PC-9 (cell line): ENCODE measurements around the gene INPP5F. TPM values are rescaled to one million over a fixed set of nuclear protein-coding genes. Genes with fewer than 3 reads are reported as not detected.
"Not testable (repeated sequence)": the region's sequence is repeated elsewhere in the genome, so short reads cannot be mapped to it uniquely, and the experiment has no call there.

Experiments used
- BruUV-seq: library from RNA; stranded (reverse); fragments of 400-500 nt; replicated peaks from 2 replicates; lab custom pipeline; 2021; lab: Mats Ljungman, UMichigan
- CTCF ChIA-PET: fragments of 300-600 bp; sonication (Branson Sonifier 250); formaldehyde crosslinking; loops from one replicate; lab custom pipeline; 2022; ENCODE audit warnings: antibody characterized with exemption; lab: Charles Lee
- POLR2A ChIA-PET: fragments of 300-600 bp; sonication (Branson Sonifier 250); formaldehyde crosslinking; loops from one replicate; lab custom pipeline; 2022; ENCODE audit warnings: antibody characterized with exemption; ENCODE audit not compliant: unreplicated experiment; lab: Charles Lee
- DNase-seq, 2 experiments: peaks; one replicate each; pipeline versions ENCODE4 v3.0.0 to v3.0.0-alpha.2; 2015 to 2022; ENCODE audit warnings: mixed read lengths in 1 of 2
- H2AFZ ChIP-seq: fragments of 200-600 bp; sonication (generic); 2 replicates; pipeline ENCODE4 v1.8.1; 2017; ENCODE audit warnings: antibody characterized with exemption
- H3F3A ChIP-seq: fragments of 200-600 bp; sonication (generic); 2 replicates; pipeline ENCODE4 v1.8.1; 2017; ENCODE audit warnings: antibody characterized with exemption, mild to moderate bottlenecking, low read depth; ENCODE audit not compliant: insufficient read depth
- H3K27ac ChIP-seq: fragments of 200-600 bp; sonication (generic); 2 replicates; pipeline ENCODE4 v1.6.1; 2016; ENCODE audit warnings: mixed run types
- H3K27me3 ChIP-seq: fragments of 200-600 bp; sonication (generic); 2 replicates; pipeline ENCODE4 v1.6.1; 2016; ENCODE audit warnings: low read depth, mixed run types; ENCODE audit not compliant: insufficient read depth
- H3K36me3 ChIP-seq: fragments of 200-600 bp; sonication (generic); 2 replicates; pipeline ENCODE4 v1.6.1; 2016; ENCODE audit warnings: low read depth, mixed run types
- H3K4me1 ChIP-seq: fragments of 200-600 bp; sonication (generic); replicated peaks from 2 replicates; pipeline ENCODE4 v1.6.1; 2016; ENCODE audit warnings: mixed run types; ENCODE audit not compliant: insufficient read depth
- H3K4me2 ChIP-seq: fragments of 200-600 bp; sonication (generic); 2 replicates; pipeline ENCODE4 v1.6.1; 2017; ENCODE audit warnings: mixed run types
- H3K4me3 ChIP-seq: fragments of 200-600 bp; sonication (generic); 2 replicates; pipeline ENCODE4 v1.6.1; 2016; ENCODE audit warnings: mixed run types
- H3K79me2 ChIP-seq: fragments of 200-600 bp; sonication (generic); 2 replicates; pipeline ENCODE4 v1.6.1; 2017; ENCODE audit warnings: low read depth, mixed run types
- H3K9me2 ChIP-seq: fragments of 200-600 bp; sonication (generic); 2 replicates; pipeline ENCODE4 v1.8.1; 2017; ENCODE audit warnings: mild to moderate bottlenecking; ENCODE audit not compliant: insufficient read depth
- H3K9me3 ChIP-seq: fragments of 200-600 bp; sonication (generic); 2 replicates; pipeline ENCODE4 v1.8.1; 2016; ENCODE audit warnings: low read depth; ENCODE audit not compliant: insufficient read depth
- H4K20me1 ChIP-seq: fragments of 200-600 bp; sonication (generic); 2 replicates; pipeline ENCODE4 v1.8.1; 2017; ENCODE audit not compliant: insufficient read depth
- CTCF ChIP-seq: fragments of 200-600 bp; sonication (generic); conservative IDR thresholded peaks from 2 replicates; pipeline ENCODE4 v1.6.1; 2017; ENCODE audit warnings: mixed run types, antibody characterized with exemption, mild to moderate bottlenecking, moderate library complexity
- EZH2 ChIP-seq: fragments of 200-600 bp; sonication (generic); IDR thresholded peaks from 2 replicates; pipeline ENCODE4 v1.8.0; 2017; ENCODE audit warnings: antibody characterized with exemption, low read depth
- intact Hi-C: fragments of 100-400 bp; cut with micrococcal nuclease; formaldehyde crosslinking; loops from one replicate; pipeline ENCODE4 v1.10.0; 2022; ENCODE audit not compliant: unreplicated experiment
- total RNA-seq: library from RNA; stranded (reverse); gene quantifications from 2 replicates; pipeline ENCODE4 v1.2.3, GENCODE V29; 2021

Gene INPP5F
- total RNA-seq, 1 experiment from 2014 or later: 11.4 TPM

DNA sequence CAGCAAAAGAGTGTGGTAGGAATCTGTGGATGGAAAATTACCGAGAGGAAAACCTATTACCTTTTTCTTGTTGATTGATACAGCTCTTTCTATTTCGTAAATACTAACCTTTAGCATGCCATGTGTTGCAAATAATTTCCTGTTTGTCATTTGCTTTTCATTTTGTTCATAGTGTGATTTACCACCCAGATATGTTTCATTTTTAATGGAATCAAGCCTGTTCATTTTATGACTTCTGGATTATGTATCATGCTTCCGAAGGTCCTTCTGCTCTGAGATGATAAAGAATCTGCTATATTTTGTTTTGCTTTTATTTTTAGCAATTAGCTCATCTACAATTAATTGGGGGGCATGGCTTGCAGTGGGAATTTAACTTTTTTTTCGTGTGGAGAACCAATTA, 46.5 kb downstream of the INPP5F start:
- Histone ChIP-seq H4K20me1 (no peaks in the 10 kb centered on the region), H3K9me2 (no peaks in the 10 kb centered on the region), H3K27me3 (no peaks in the 10 kb centered on the region), H3K9me3 (no peaks in the 10 kb centered on the region), H3K27ac (no peak overlapping the region), H3F3A (no peaks in the 10 kb centered on the region), H3K36me3 (no peaks in the 10 kb centered on the region), H3K4me2 (no peak overlapping the region), H3K79me2 (no peaks in the 10 kb centered on the region), H3K4me1 (peaks cover 11% of the 10 kb centered on the region; the same call in 1 of the 2 replicates), H2AFZ (no peak overlapping the region), H3K4me3 (no peak overlapping the region)
- intact Hi-C loops: no loop called here
- POLR2A ChIA-PET: no interaction called here
- CTCF ChIA-PET: no interaction called here
- BruUV-seq: no TSS peak
- DNase-seq: no peak
- TF ChIP-seq CTCF (no peak), EZH2 (no peak)

DNA sequence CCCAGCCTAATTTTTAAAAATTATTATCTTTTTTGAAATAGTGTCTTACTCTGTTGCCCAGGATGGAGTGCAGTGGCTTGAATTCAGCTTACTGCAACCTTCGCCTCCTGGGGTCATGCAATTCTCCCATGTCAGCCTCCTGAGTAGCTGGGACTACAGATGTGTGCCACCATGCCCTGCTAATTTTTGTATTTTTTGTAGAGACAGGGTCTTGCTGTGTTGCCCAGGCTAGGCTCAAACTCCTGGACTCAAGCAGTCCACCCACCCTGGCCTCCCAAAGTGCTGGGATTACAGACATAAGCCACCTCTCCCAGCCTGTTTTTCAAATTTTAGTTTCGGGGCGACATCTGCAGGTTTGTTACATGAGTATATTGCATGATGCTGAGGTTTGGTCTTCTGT, 47.2 kb downstream of the INPP5F start:
- H2AFZ ChIP-seq, H3K4me3 ChIP-seq, H4K20me1 ChIP-seq, H3K9me3 ChIP-seq, H3F3A ChIP-seq, CTCF ChIA-PET, H3K9me2 ChIP-seq, BruUV-seq, H3K27me3 ChIP-seq, H3K79me2 ChIP-seq, H3K36me3 ChIP-seq, DNase-seq, H3K27ac ChIP-seq, H3K4me2 ChIP-seq, intact Hi-C loops, POLR2A ChIA-PET: not testable (repeated sequence)
- peaks cover 11% of the 10 kb centered on the region; the same call in 1 of the 2 replicates for H3K4me1 ChIP-seq

DNA sequence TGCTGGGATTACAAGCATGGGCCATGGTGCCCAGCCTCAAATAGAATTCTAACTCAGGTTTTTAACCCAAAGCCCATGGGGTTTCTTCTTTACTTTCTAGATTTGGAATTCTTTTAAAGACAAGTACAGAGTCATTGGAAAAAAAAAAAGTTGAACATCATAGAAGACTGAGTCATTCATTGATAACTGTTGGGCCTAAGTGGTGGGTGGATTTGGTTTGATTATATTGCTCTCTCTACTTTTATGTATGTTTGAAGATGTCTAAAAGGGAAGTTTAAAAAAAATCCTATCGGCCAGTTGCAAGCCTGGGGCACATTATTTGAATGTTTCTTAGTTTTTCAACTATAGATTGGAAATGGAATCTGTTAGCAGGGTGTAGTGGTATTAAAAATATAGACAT, 49.7 kb downstream of the INPP5F start:
- no peaks in the 10 kb centered on the region for H3K27me3 ChIP-seq
- no peak overlapping the region for H2AFZ ChIP-seq
- POLR2A ChIA-PET: no interaction called here
- no TSS peak for BruUV-seq
- H3K9me2 ChIP-seq: no peaks in the 10 kb centered on the region
- intact Hi-C loops: no loop called here
- no peak overlapping the region for H3K27ac ChIP-seq
- H3F3A ChIP-seq: no peaks in the 10 kb centered on the region
- H3K4me1 ChIP-seq: no peaks in the 10 kb centered on the region
- H3K36me3 ChIP-seq: no peaks in the 10 kb centered on the region
- H3K79me2 ChIP-seq: no peaks in the 10 kb centered on the region
- H3K4me3 ChIP-seq: no peak overlapping the region
- TF ChIP-seq EZH2: no peak
- TF ChIP-seq CTCF: no peak
- DNase-seq: no peak
- H3K4me2 ChIP-seq: no peak overlapping the region
- CTCF ChIA-PET: no interaction called here
- H4K20me1 ChIP-seq: no peaks in the 10 kb centered on the region
- no peaks in the 10 kb centered on the region for H3K9me3 ChIP-seq

DNA sequence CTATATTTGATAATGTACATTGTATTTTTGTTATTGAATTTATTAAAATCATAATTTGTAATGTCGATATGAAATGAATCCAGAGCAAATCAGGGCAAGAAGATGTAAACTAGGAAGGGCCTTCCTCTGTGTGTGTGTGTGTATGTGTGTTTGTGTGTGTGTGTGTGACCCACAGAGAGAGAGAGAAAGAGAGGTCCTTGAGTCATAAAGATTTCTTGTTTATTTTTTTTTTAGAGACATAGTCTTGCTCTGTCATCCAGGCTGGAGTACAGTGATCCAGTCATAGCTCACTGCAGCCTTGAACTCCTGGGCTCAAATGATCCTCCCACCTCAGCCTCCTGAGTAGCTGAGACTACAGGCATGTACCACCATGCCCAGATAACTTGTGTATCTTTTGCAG, 50.7 kb downstream of the INPP5F start:
- intact Hi-C loops: no loop called here
- TF ChIP-seq EZH2 (no peak), CTCF (no peak)
- Histone ChIP-seq H3K9me3 (no peaks in the 10 kb centered on the region), H4K20me1 (no peaks in the 10 kb centered on the region), H3K27ac (no peak overlapping the region), H3K27me3 (no peaks in the 10 kb centered on the region), H3K4me3 (no peak overlapping the region), H2AFZ (no peak overlapping the region), H3K9me2 (no peaks in the 10 kb centered on the region), H3K79me2 (no peaks in the 10 kb centered on the region), H3K4me2 (no peak overlapping the region), H3K4me1 (no peaks in the 10 kb centered on the region), H3F3A (no peaks in the 10 kb centered on the region), H3K36me3 (no peaks in the 10 kb centered on the region)
- BruUV-seq: no TSS peak
- DNase-seq: no peak
- CTCF ChIA-PET: no interaction called here
- POLR2A ChIA-PET: no interaction called here
